HepG2 (cell line): ENCODE results near the gene FABP1. TPM values are rescaled to one million over a fixed set of nuclear protein-coding genes. Genes with fewer than 3 reads are reported as not detected.

Source experiments
- CHD4 ChIP-seq: fragments of 200-600 bp; sonication (generic); IDR thresholded peaks from 2 replicates; pipeline ENCODE4 v1.7.0; 2017; ENCODE audit warnings: mild to moderate bottlenecking, low read length, borderline replicate concordance
- MEIS1 ChIP-seq: sonication (generic); formaldehyde crosslinking; IDR thresholded peaks from 2 replicates; pipeline ENCODE4 v1.9.0; 2021; ENCODE audit warnings: mild to moderate bottlenecking, missing genetic modification reagents, moderate library complexity, borderline replicate concordance
- NBN ChIP-seq: fragments of 450-650 bp; conservative IDR thresholded peaks from 2 replicates; pipeline ENCODE4 v1.6.1; 2017
- RBM39 ChIP-seq: fragments of 200-400 bp; formaldehyde crosslinking; IDR thresholded peaks from one replicate; pipeline ENCODE4 v1.6.1; 2018; ENCODE audit warnings: antibody characterized with exemption, mild to moderate bottlenecking, low read depth, low read length; ENCODE audit not compliant: poor library complexity, severe bottlenecking
- SMYD3 ChIP-seq: sonication (generic); formaldehyde crosslinking; IDR thresholded peaks from 2 replicates; pipeline ENCODE4 v1.8.1; 2023; ENCODE audit warnings: mild to moderate bottlenecking, missing genetic modification reagents
- SOX6 ChIP-seq, 2 experiments: fragments of 450-650 bp in 1 of 2; sonication (generic) in 1 of 2; formaldehyde crosslinking in 1 of 2; IDR thresholded peaks; 2 replicates each; pipeline versions ENCODE4 v1.4.0 to v1.6.1; 2017 to 2020; ENCODE audit warnings: antibody characterized with exemption in 1 of 2, mild to moderate bottlenecking in 1 of 2, missing genetic modification reagents in 1 of 2
- ZNF33B ChIP-seq: sonication (generic); formaldehyde crosslinking; IDR thresholded peaks from 2 replicates; pipeline ENCODE4 v1.5.1; 2020; ENCODE audit warnings: mild to moderate bottlenecking, missing genetic modification reagents
- ZNF709 ChIP-seq: sonication (generic); formaldehyde crosslinking; IDR thresholded peaks from 2 replicates; pipeline ENCODE4 v1.5.0; 2020; ENCODE audit warnings: mild to moderate bottlenecking, missing genetic modification reagents
- polyA plus RNA-seq, 8 experiments: library from polyadenylated mRNA; depleted of rRNA in 3 of 8; stranded (reverse) in 7 of 8; unstranded in 1 of 8; fragments of >200 nt; fragmentation: Illumina TruSeq in 4 of 8; extraction: Trizol in 4 of 8; gene quantifications; 2 replicates each; pipeline versions ENCODE4 v1.2.1 to v1.2.3, GENCODE V29; 2011 to 2016; ENCODE audit warnings: low read depth in 4 of 8, missing spikeins in 1 of 8, mixed read lengths in 1 of 8; ENCODE audit not compliant: insufficient read depth in 1 of 8
- total RNA-seq, 5 experiments: library from RNA; depleted of rRNA; stranded (reverse); fragments of >200 nt; fragmentation: Illumina TruSeq; extraction: Trizol; gene quantifications; 2 replicates each; pipeline ENCODE4 v1.2.3, GENCODE V29; 2016; ENCODE audit warnings: low read depth in 1 of 5
- TF ChIP-seq, protein P1 (sequence below): sonication (generic); formaldehyde crosslinking; IDR thresholded peaks from 2 replicates; pipeline ENCODE4 v1.4.0; 2020; ENCODE audit warnings: low read depth, missing genetic modification reagents
- TF ChIP-seq, protein P2 (sequence below): conservative IDR thresholded peaks from 2 replicates; pipeline ENCODE4 v1.6.1; 2018; ENCODE audit warnings: missing genetic modification reagents
- TF ChIP-seq, protein P3 (sequence below): sonication (generic); formaldehyde crosslinking; IDR thresholded peaks from 2 replicates; pipeline ENCODE4 v1.4.0; 2020; ENCODE audit warnings: missing genetic modification reagents, mild to moderate bottlenecking, borderline replicate concordance
- TF ChIP-seq, protein P4 (sequence below): IDR thresholded peaks from 2 replicates; pipeline ENCODE4 v1.6.1; 2012; ENCODE audit warnings: low read depth, low read length, improper control_type of control experiment

Gene FABP1
- total and polyA plus RNA-seq, 2 of the 13 experiments (the other 11 are each of a cell fraction or from before 2014, with no cell fraction given) = 644 to 1,608 TPM

DNA sequence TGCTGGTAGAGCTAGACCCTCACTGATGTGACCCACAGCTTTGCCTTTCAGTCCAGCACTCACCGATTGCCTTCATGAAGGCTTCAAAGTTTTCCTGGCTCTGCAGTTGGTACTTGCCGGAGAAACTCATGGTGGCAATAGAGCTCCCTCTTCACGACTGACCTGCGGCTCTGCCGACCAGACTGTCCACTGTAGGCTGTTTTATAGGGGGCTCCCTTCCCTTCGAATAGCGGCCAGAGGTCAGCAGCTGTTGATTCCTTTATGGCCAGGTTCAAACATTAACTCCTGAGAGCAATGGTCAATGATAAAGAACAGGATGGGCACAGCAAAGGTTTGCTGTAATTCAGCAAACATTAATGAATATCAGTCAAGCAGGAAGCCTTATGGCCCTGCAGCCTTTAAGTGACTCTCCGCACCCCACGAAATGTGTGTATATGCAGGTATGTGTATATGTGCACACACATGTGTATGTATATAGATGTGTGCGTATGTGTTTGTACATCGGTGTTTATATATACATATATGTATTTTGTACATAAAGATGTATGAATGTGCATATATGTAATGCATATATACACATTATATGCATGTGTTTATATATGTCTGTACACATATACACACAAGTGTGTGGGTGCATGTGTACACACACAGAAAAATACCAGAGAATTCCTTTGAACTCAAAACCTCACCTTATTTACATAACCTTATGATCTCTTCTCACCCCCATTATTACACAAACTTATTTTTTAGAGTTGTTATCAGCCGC is at the start of gene FABP1 (continued):
- TF ChIP-seq, protein P1, sequence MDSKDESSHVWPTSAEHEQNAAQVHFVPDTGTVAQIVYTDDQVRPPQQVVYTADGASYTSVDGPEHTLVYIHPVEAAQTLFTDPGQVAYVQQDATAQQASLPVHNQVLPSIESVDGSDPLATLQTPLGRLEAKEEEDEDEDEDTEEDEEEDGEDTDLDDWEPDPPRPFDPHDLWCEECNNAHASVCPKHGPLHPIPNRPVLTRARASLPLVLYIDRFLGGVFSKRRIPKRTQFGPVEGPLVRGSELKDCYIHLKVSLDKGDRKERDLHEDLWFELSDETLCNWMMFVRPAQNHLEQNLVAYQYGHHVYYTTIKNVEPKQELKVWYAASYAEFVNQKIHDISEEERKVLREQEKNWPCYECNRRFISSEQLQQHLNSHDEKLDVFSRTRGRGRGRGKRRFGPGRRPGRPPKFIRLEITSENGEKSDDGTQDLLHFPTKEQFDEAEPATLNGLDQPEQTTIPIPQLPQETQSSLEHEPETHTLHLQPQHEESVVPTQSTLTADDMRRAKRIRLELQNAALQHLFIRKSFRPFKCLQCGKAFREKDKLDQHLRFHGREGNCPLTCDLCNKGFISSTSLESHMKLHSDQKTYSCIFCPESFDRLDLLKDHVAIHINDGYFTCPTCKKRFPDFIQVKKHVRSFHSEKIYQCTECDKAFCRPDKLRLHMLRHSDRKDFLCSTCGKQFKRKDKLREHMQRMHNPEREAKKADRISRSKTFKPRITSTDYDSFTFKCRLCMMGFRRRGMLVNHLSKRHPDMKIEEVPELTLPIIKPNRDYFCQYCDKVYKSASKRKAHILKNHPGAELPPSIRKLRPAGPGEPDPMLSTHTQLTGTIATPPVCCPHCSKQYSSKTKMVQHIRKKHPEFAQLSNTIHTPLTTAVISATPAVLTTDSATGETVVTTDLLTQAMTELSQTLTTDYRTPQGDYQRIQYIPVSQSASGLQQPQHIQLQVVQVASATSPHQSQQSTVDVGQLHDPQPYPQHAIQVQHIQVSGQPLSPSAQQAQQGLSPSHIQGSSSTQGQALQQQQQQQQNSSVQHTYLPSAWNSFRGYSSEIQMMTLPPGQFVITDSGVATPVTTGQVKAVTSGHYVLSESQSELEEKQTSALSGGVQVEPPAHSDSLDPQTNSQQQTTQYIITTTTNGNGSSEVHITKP (CRISPR knock-in tag) = peak; percentile 81
- TF ChIP-seq ZNF709 (CRISPR knock-in tag) = peak; percentile 36; the same call in 1 of the 2 replicates
- TF ChIP-seq NBN = no peak
- peak; percentile 99 for TF ChIP-seq SMYD3 (CRISPR knock-in tag)
- TF ChIP-seq, protein P2, sequence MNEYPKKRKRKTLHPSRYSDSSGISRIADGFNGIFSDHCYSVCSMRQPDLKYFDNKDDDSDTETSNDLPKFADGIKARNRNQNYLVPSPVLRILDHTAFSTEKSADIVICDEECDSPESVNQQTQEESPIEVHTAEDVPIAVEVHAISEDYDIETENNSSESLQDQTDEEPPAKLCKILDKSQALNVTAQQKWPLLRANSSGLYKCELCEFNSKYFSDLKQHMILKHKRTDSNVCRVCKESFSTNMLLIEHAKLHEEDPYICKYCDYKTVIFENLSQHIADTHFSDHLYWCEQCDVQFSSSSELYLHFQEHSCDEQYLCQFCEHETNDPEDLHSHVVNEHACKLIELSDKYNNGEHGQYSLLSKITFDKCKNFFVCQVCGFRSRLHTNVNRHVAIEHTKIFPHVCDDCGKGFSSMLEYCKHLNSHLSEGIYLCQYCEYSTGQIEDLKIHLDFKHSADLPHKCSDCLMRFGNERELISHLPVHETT (CRISPR knock-in tag) = no peak
- peak; percentile 100 for TF ChIP-seq CHD4
- no peak; the same call in 1 of the 2 replicates for TF ChIP-seq MEIS1 (CRISPR knock-in tag)
- TF ChIP-seq, protein P3, sequence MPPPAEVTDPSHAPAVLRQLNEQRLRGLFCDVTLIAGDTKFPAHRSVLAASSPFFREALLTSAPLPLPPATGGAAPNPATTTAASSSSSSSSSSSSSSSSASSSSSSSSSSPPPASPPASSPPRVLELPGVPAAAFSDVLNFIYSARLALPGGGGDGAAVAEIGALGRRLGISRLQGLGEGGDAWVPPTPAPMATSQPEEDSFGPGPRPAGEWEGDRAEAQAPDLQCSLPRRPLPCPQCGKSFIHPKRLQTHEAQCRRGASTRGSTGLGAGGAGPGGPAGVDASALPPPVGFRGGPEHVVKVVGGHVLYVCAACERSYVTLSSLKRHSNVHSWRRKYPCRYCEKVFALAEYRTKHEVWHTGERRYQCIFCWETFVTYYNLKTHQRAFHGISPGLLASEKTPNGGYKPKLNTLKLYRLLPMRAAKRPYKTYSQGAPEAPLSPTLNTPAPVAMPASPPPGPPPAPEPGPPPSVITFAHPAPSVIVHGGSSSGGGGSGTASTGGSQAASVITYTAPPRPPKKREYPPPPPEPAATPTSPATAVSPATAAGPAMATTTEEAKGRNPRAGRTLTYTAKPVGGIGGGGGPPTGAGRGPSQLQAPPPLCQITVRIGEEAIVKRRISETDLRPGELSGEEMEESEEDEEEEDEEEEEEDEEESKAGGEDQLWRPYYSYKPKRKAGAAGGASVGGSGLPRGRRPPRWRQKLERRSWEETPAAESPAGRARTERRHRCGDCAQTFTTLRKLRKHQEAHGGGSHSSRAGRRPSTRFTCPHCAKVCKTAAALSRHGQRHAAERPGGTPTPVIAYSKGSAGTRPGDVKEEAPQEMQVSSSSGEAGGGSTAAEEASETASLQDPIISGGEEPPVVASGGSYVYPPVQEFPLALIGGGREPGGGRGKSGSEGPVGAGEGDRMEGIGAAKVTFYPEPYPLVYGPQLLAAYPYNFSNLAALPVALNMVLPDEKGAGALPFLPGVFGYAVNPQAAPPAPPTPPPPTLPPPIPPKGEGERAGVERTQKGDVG = peak; percentile 88; the same call in 1 of the 2 replicates
- TF ChIP-seq RBM39 = no peak
- TF ChIP-seq, protein P4, sequence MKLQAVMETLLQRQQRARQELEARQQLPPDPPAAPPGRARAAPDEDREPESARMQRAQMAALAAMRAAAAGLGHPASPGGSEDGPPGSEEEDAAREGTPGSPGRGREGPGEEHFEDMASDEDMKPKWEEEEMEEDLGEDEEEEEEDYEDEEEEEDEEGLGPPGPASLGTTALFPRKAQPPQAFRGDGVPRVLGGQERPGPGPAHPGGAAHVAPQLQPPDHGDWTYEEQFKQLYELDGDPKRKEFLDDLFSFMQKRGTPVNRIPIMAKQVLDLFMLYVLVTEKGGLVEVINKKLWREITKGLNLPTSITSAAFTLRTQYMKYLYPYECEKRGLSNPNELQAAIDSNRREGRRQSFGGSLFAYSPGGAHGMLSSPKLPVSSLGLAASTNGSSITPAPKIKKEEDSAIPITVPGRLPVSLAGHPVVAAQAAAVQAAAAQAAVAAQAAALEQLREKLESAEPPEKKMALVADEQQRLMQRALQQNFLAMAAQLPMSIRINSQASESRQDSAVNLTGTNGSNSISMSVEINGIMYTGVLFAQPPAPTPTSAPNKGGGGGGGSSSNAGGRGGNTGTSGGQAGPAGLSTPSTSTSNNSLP = peak; percentile 87
- peak; percentile 85; the same call in 1 of the 2 replicates for TF ChIP-seq ZNF33B
- no peak for TF ChIP-seq SOX6 (IDR thresholded peaks at IDR 0.05)
- peak; percentile 95 for TF ChIP-seq SOX6 (CRISPR knock-in tag; IDR thresholded peaks at IDR 0.05)
